H9 (cell line): ENCODE data around the gene NAA35. TPM values are rescaled to one million over a fixed set of nuclear protein-coding genes. Genes with fewer than 3 reads are reported as not detected.

Experiments used
- DNase-seq: peaks from one replicate; pipeline ENCODE4 v3.0.0-alpha.2; 2017
- H2AFZ ChIP-seq: one replicate; pipeline ENCODE4 v1.6.1; 2013; ENCODE audit warnings: mild to moderate bottlenecking, low read length, control low read depth, moderate library complexity
- H2AK5ac ChIP-seq: 2 replicates; pipeline ENCODE4 v1.6.1; 2013; ENCODE audit warnings: low read length, control low read depth, mixed read lengths; ENCODE audit not compliant: insufficient read length
- H2BK120ac ChIP-seq: one replicate; pipeline ENCODE4 v1.6.1; 2013; ENCODE audit warnings: low read depth, mild to moderate bottlenecking, low read length, control low read depth, inconsistent platforms; ENCODE audit not compliant: poor library complexity, severe bottlenecking
- H2BK12ac ChIP-seq: 2 replicates; pipeline ENCODE4 v1.6.1; 2013; ENCODE audit warnings: low read length, control low read depth, mixed read lengths, low read depth; ENCODE audit not compliant: insufficient read length
- H2BK15ac ChIP-seq: 2 replicates; pipeline ENCODE4 v1.6.1; 2013; ENCODE audit warnings: low read depth, low read length, control low read depth
- H2BK20ac ChIP-seq: one replicate; pipeline ENCODE4 v1.6.1; 2013; ENCODE audit warnings: low read depth, mild to moderate bottlenecking, low read length, control low read depth, inconsistent platforms; ENCODE audit not compliant: poor library complexity, severe bottlenecking
- H2BK5ac ChIP-seq: 2 replicates; pipeline ENCODE4 v1.6.1; 2013; ENCODE audit warnings: low read length, control low read depth, mixed read lengths; ENCODE audit not compliant: insufficient read length
- H3K14ac ChIP-seq: 2 replicates; pipeline ENCODE4 v1.6.1; 2013; ENCODE audit warnings: low read length, control low read depth; ENCODE audit not compliant: insufficient read depth
- H3K18ac ChIP-seq: 2 replicates; pipeline ENCODE4 v1.6.1; 2013; ENCODE audit warnings: low read depth, mild to moderate bottlenecking, mixed read lengths, low read length, control low read depth; ENCODE audit not compliant: insufficient read length
- H3K23ac ChIP-seq: 2 replicates; pipeline ENCODE4 v1.6.1; 2013; ENCODE audit warnings: low read length, control low read depth, mixed read lengths, low read depth; ENCODE audit not compliant: insufficient read length
- H3K23me2 ChIP-seq: 2 replicates; pipeline ENCODE4 v1.6.1; 2013; ENCODE audit warnings: low read depth, mild to moderate bottlenecking, mixed read lengths, low read length, control low read depth; ENCODE audit not compliant: insufficient read length, poor library complexity, severe bottlenecking
- H3K27ac ChIP-seq: 2 replicates; pipeline ENCODE4 v1.5.1; 2013; ENCODE audit warnings: low read length, control low read depth, mixed read lengths, low read depth; ENCODE audit not compliant: insufficient read length
- H3K27me3 ChIP-seq: 2 replicates; pipeline ENCODE4 v1.6.1; 2013; ENCODE audit warnings: low read length, control low read depth, inconsistent platforms; ENCODE audit not compliant: insufficient read depth
- H3K4ac ChIP-seq: 2 replicates; pipeline ENCODE4 v1.6.1; 2013; ENCODE audit warnings: low read depth, mild to moderate bottlenecking, control low read depth, inconsistent platforms, low read length, moderate library complexity
- H3K4me1 ChIP-seq: 2 replicates; pipeline ENCODE4 v1.6.1; 2013; ENCODE audit warnings: low read length, control low read depth, inconsistent platforms; ENCODE audit not compliant: insufficient read depth
- H3K4me2 ChIP-seq: 2 replicates; pipeline ENCODE4 v1.6.1; 2013; ENCODE audit warnings: low read length, control low read depth, mixed read lengths; ENCODE audit not compliant: insufficient read length, insufficient read depth
- H3K56ac ChIP-seq: 2 replicates; pipeline ENCODE4 v1.6.1; 2013; ENCODE audit warnings: low read depth, mild to moderate bottlenecking, mixed read lengths, low read length, control low read depth; ENCODE audit not compliant: insufficient read length
- H3K79me1 ChIP-seq: 2 replicates; pipeline ENCODE4 v1.6.1; 2013; ENCODE audit warnings: low read depth, mild to moderate bottlenecking, moderate library complexity, low read length, control low read depth, inconsistent platforms; ENCODE audit not compliant: insufficient read depth, poor library complexity, severe bottlenecking
- H3K79me2 ChIP-seq: 2 replicates; pipeline ENCODE4 v1.6.1; 2013; ENCODE audit warnings: low read length, control low read depth, inconsistent platforms; ENCODE audit not compliant: insufficient read depth
- H3K9ac ChIP-seq: 2 replicates; pipeline ENCODE4 v1.6.1; 2013; ENCODE audit warnings: low read length, control low read depth, mixed read lengths; ENCODE audit not compliant: insufficient read length; ENCODE audit errors: extremely low read depth
- H3K9me3 ChIP-seq: one replicate; pipeline ENCODE4 v1.6.1; 2013; ENCODE audit warnings: low read depth, low read length, inconsistent platforms; ENCODE audit not compliant: control insufficient read depth
- H3T11ph ChIP-seq: one replicate; pipeline ENCODE4 v1.6.1; 2013; ENCODE audit warnings: mild to moderate bottlenecking, low read length, control low read depth, inconsistent platforms
- H4K20me1 ChIP-seq: one replicate; pipeline ENCODE4 v1.6.1; 2013; ENCODE audit not compliant: control insufficient read depth, insufficient read length, insufficient read depth
- H4K5ac ChIP-seq: 2 replicates; pipeline ENCODE4 v1.6.1; 2013; ENCODE audit warnings: low read depth, mild to moderate bottlenecking, mixed read lengths, low read length, control low read depth; ENCODE audit not compliant: insufficient read length
- H4K8ac ChIP-seq: replicated peaks from 2 replicates; pipeline ENCODE4 v1.6.1; 2013; ENCODE audit warnings: low read length, control low read depth, mixed read lengths, low read depth; ENCODE audit not compliant: insufficient read length
- H4K91ac ChIP-seq: 2 replicates; pipeline ENCODE4 v1.6.1; 2013; ENCODE audit warnings: low read depth, mild to moderate bottlenecking, moderate library complexity, mixed read lengths, low read length, control low read depth; ENCODE audit not compliant: insufficient read length
- H3K27ac Mint-ChIP-seq, 3 experiments: 2 replicates in 2 of 3; 3 replicates in 1 of 3; pipeline ENCODE4 v1.8.0; 2020 to 2021; ENCODE audit warnings: mixed read lengths in 3 of 3, mild to moderate bottlenecking in 1 of 3, moderate library complexity in 1 of 3
- H3K27me3 Mint-ChIP-seq: 2 replicates; pipeline ENCODE4 v1.8.0; 2021; ENCODE audit warnings: low read depth, mild to moderate bottlenecking, moderate library complexity, mixed read lengths
- H3K36me3 Mint-ChIP-seq, 3 experiments: 2 replicates in 2 of 3; 3 replicates in 1 of 3; pipeline ENCODE4 v1.8.0; 2020 to 2021; ENCODE audit warnings: low read depth in 3 of 3, mixed read lengths in 3 of 3; ENCODE audit not compliant: insufficient read depth in 1 of 3
- H3K4me1 Mint-ChIP-seq, 2 experiments: 2 replicates each; pipeline ENCODE4 v1.8.0; 2020; ENCODE audit warnings: mixed read lengths in 2 of 2
- H3K4me3 Mint-ChIP-seq, 2 experiments: 2 replicates in 1 of 2; 3 replicates in 1 of 2; pipeline ENCODE4 v1.8.0; 2020 to 2021; ENCODE audit warnings: mild to moderate bottlenecking in 2 of 2, mixed read lengths in 2 of 2, moderate library complexity in 1 of 2
- H3K9me3 Mint-ChIP-seq, 2 experiments: 2 replicates in 1 of 2; 3 replicates in 1 of 2; pipeline ENCODE4 v1.8.0; 2020; ENCODE audit warnings: mild to moderate bottlenecking in 2 of 2, mixed read lengths in 2 of 2, moderate library complexity in 1 of 2
- CTCF ChIP-seq: fragments of 200-600 bp; sonication (generic); conservative IDR thresholded peaks from 3 replicates; pipeline ENCODE4 v1.8.0; 2021; ENCODE audit warnings: antibody characterized with exemption, mild to moderate bottlenecking
- WGBS: extraction: QIAGEN DNeasy Blood & Tissue Kit; methylation state at CpG from one replicate; pipeline ENCODE4 v1.1.7; 2013; ENCODE audit warnings: missing lambda C conversion rate, low lambda C conversion rate, mixed read lengths; ENCODE audit not compliant: insufficient read length; ENCODE audit errors: extremely low coverage; 5-methylcytosine and 5-hydroxymethylcytosine counted together
- total RNA-seq: library from RNA; stranded (reverse); gene quantifications from 2 replicates; pipeline ENCODE4 v1.2.1, GENCODE V29; 2021

Gene NAA35
- total RNA-seq, 1 experiment from 2014 or later = 38.6 TPM

- Histone ChIP-seq H3K27ac (no peak overlapping the region), H3K56ac (no peak overlapping the region), H3K23ac (no peak overlapping the region), H2BK5ac (no peak overlapping the region), H4K8ac (no peak overlapping the region), H2BK15ac (no peak overlapping the region), H3K14ac (no peak overlapping the region), H3K9ac (no peak overlapping the region), H4K5ac (no peak overlapping the region), H3T11ph (no peak overlapping the region), H3K79me2 (no peaks in the 10 kb centered on the region), H2BK12ac (no peak overlapping the region), H3K4me2 (no peak overlapping the region), H2AK5ac (no peak overlapping the region), H3K9me3 (no peaks in the 10 kb centered on the region), H3K23me2 (no peaks in the 10 kb centered on the region), H3K18ac (no peak overlapping the region), H2BK120ac (no peak overlapping the region), H3K4me1 (no peaks in the 10 kb centered on the region), H3K4ac (no peak overlapping the region), H2BK20ac (no peak overlapping the region), H3K79me1 (no peaks in the 10 kb centered on the region), H4K91ac (no peak overlapping the region), H3K27me3 (no peaks in the 10 kb centered on the region; the same call in 1 of the 2 replicates), H4K20me1 (no peaks in the 10 kb centered on the region), H2AFZ (no peak overlapping the region)
- Mint-ChIP-seq H3K27ac (no peak overlapping the region; a peak in 1 of 7 replicates), H3K27me3 (no peaks in the 10 kb centered on the region), H3K9me3 (no peaks in the 10 kb centered on the region; a peak in 1 of 5 replicates), H3K36me3 (peaks cover 15 to 62% (median 45%) of the 10 kb centered on the region in 3 experiments), H3K4me1 (no peaks in the 10 kb centered on the region), H3K4me3 (no peak overlapping the region)
- DNase-seq = no peak
- TF ChIP-seq CTCF = no peak
- WGBS = no CpG with 5 or more reads among the region's 2 CpGs
These were observed 53.2 kb downstream of the NAA35 start for GRCh38 chr9:85994191-85994590.
